Measurements from ENCODE around the gene NUTM1.

Gene NUTM1

DNA sequence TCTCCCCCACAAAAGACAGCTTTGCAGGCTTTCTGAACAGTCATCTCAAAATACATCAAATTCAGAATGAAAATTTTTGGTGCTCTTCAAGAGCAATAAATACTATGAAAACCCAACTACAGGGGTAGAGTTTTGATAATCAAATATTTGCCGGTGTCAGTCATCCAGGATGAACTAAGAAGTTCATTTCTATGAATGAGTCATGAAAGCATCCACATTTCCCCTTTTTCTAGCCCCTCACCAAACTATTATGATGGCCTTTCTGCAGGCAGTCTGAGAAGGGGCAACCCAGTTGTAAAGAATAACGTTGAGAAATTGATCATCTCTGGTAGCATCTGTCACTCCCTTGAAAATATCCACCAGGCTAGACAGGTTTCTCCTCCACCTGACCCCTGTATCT lies 27.0 kb downstream of the NUTM1 start:
- Histone ChIP-seq H3K36me3 (ENCODE audit: insufficient read depth, low read length) (no peaks in the 10 kb centered on the region), H4K20me1 (ENCODE audit: insufficient read depth, low read length, poor library complexity, severe bottlenecking) (peaks cover 11% of the 10 kb centered on the region), H3K9me3 (ENCODE audit: insufficient read depth, low read depth, low read length) (no peaks in the 10 kb centered on the region), H3K9me2 (replicated peaks; ENCODE audit: low read depth, low read length) (no peaks in the 10 kb centered on the region), H2AFZ (ENCODE audit: low read length) (no peak overlapping the region), H3F3A (ENCODE audit: low read depth) (no peaks in the 10 kb centered on the region), H3K9ac (ENCODE audit: low read depth, low read length, poor library complexity, severe bottlenecking) (no peak overlapping the region), H3K79me2 (ENCODE audit: insufficient read depth, low read length) (peaks cover 28% of the 10 kb centered on the region), H3K4me2 (ENCODE audit: low read depth, low read length, poor library complexity, severe bottlenecking) (no peak overlapping the region), H3K4me1 (ENCODE audit: insufficient read depth, low read length, poor library complexity, severe bottlenecking) (peaks cover 14% of the 10 kb centered on the region), H3K4me3 (ENCODE audit: low read length, poor library complexity, severe bottlenecking) (no peak overlapping the region), H3K27me3 (ENCODE audit: insufficient read depth, low read length, poor library complexity, severe bottlenecking) (no peaks in the 10 kb centered on the region)
- no peak for TF ChIP-seq EZH2phosphoT487 (IDR thresholded peaks at IDR 0.05; ENCODE audit: borderline replicate concordance)
- TF ChIP-seq, protein P1, sequence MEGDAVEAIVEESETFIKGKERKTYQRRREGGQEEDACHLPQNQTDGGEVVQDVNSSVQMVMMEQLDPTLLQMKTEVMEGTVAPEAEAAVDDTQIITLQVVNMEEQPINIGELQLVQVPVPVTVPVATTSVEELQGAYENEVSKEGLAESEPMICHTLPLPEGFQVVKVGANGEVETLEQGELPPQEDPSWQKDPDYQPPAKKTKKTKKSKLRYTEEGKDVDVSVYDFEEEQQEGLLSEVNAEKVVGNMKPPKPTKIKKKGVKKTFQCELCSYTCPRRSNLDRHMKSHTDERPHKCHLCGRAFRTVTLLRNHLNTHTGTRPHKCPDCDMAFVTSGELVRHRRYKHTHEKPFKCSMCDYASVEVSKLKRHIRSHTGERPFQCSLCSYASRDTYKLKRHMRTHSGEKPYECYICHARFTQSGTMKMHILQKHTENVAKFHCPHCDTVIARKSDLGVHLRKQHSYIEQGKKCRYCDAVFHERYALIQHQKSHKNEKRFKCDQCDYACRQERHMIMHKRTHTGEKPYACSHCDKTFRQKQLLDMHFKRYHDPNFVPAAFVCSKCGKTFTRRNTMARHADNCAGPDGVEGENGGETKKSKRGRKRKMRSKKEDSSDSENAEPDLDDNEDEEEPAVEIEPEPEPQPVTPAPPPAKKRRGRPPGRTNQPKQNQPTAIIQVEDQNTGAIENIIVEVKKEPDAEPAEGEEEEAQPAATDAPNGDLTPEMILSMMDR (conservative IDR thresholded peaks at IDR 0.05; ENCODE audit: low read length), result no peak

DNA sequence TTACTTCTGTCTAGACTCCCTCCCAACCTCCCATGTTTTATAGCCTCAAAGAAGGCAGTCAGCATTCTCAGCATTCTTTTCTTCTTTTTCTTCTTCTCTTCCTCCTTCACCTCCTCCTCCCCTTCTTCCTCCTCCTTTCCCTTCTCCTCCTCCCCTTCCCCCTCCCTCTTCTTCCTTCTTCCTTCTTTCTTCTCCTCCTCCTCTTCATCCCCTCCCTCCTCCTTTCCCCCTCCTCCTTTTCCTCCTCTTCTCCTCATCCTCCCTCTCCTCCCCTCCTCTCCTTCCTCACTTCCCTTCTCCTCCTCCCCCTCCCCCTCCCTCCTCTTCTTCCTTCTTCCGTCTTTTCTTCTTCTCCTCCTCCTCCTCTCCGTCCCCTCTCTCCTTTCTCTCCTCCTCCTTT lies 27.5 kb downstream of the NUTM1 start:
- Histone ChIP-seq H3K9me2 (replicated peaks; ENCODE audit: low read depth, low read length) (no peaks in the 10 kb centered on the region), H3K4me2 (ENCODE audit: low read depth, low read length, poor library complexity, severe bottlenecking) (no peak overlapping the region), H3K79me2 (ENCODE audit: insufficient read depth, low read length) (peaks cover 22% of the 10 kb centered on the region)

DNA sequence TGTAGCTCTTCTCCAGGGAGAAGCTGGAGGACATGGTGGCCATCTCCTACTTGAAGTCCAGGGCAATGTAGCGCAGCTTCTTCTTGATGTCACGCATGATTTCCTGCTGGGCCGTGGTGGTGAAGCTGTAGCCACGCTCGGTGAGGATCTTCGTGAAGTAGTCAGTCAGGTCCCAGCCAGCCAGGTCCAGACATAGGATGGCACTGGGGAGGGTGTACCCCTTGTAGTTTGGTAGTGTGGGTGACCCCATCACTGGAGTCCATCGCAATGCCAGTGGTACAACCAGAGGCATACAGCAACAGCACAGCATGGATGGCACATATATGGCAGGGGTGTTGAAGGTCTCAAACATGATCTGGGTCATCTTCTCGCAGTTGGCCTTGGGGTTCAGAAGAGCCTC lies 30.8 kb downstream of the NUTM1 start:
- Histone ChIP-seq H3K27me3 (ENCODE audit: insufficient read depth, low read length, poor library complexity, severe bottlenecking) (no peaks in the 10 kb centered on the region), H3K4me2 (ENCODE audit: low read depth, low read length, poor library complexity, severe bottlenecking) (no peak overlapping the region), H3K9me3 (ENCODE audit: insufficient read depth, low read depth, low read length) (no peaks in the 10 kb centered on the region), H3K9ac (ENCODE audit: low read depth, low read length, poor library complexity, severe bottlenecking) (no peak overlapping the region), H2AFZ (ENCODE audit: low read length) (no peak overlapping the region), H3F3A (ENCODE audit: low read depth) (no peaks in the 10 kb centered on the region), H3K79me2 (ENCODE audit: insufficient read depth, low read length) (no peaks in the 10 kb centered on the region), H3K4me1 (ENCODE audit: insufficient read depth, low read length, poor library complexity, severe bottlenecking) (no peaks in the 10 kb centered on the region), H3K36me3 (ENCODE audit: insufficient read depth, low read length) (no peaks in the 10 kb centered on the region), H3K4me3 (ENCODE audit: low read length, poor library complexity, severe bottlenecking) (no peak overlapping the region), H4K20me1 (ENCODE audit: insufficient read depth, low read length, poor library complexity, severe bottlenecking) (no peaks in the 10 kb centered on the region), H3K9me2 (replicated peaks; ENCODE audit: low read depth, low read length) (no peaks in the 10 kb centered on the region)
- TF ChIP-seq EZH2phosphoT487 (IDR thresholded peaks at IDR 0.05; ENCODE audit: borderline replicate concordance), result no peak
- TF ChIP-seq, protein P1 (conservative IDR thresholded peaks at IDR 0.05; ENCODE audit: low read length), result no peak

More for the DNA sequence above, 27.5 kb downstream of the NUTM1 start:
- Histone ChIP-seq H3K27me3 (ENCODE audit: insufficient read depth, low read length, poor library complexity, severe bottlenecking) (no peaks in the 10 kb centered on the region), H3K9me3 (ENCODE audit: insufficient read depth, low read depth, low read length) (no peaks in the 10 kb centered on the region), H3K4me3 (ENCODE audit: low read length, poor library complexity, severe bottlenecking) (no peak overlapping the region), H2AFZ (ENCODE audit: low read length) (no peak overlapping the region), H3K4me1 (ENCODE audit: insufficient read depth, low read length, poor library complexity, severe bottlenecking) (peaks cover 9% of the 10 kb centered on the region), H3K9ac (ENCODE audit: low read depth, low read length, poor library complexity, severe bottlenecking) (no peak overlapping the region), H4K20me1 (ENCODE audit: insufficient read depth, low read length, poor library complexity, severe bottlenecking) (peaks cover 6% of the 10 kb centered on the region), H3K36me3 (ENCODE audit: insufficient read depth, low read length) (no peaks in the 10 kb centered on the region), H3F3A (ENCODE audit: low read depth) (no peaks in the 10 kb centered on the region)
- no peak for TF ChIP-seq EZH2phosphoT487 (IDR thresholded peaks at IDR 0.05; ENCODE audit: borderline replicate concordance)
- TF ChIP-seq, protein P1 (conservative IDR thresholded peaks at IDR 0.05; ENCODE audit: low read length), result no peak
